Epithelial cell of proximal tubule (primary cell): Measurements from ENCODE around the gene MAGEF1. TPM values are rescaled to one million over a fixed set of nuclear protein-coding genes. Genes with fewer than 3 reads are reported as not detected.

Experiments used
- DNase-seq: peaks from one replicate; pipeline ENCODE4 v3.0.0-alpha.2; 2011; ENCODE audit warnings: low read depth
- H3K4me3 ChIP-seq: 2 replicates; pipeline ENCODE4 v1.5.1; 2011; ENCODE audit warnings: low read depth, mild to moderate bottlenecking, low read length
- CTCF ChIP-seq: conservative IDR thresholded peaks from 2 replicates; pipeline ENCODE4 v1.5.1; 2012; ENCODE audit warnings: low read depth, mild to moderate bottlenecking, low read length
- total RNA-seq: library from RNA; depleted of rRNA; stranded (reverse); fragments of >200 nt; gene quantifications from 2 replicates; pipeline ENCODE4 v1.2.3, GENCODE V29; 2015

MAGEF1 gene
- total RNA-seq, 1 donor from 2014 or later: 27.5 TPM

- DNase-seq: no peak
- TF ChIP-seq CTCF: no peak
- no peak overlapping the region for H3K4me3 ChIP-seq
Observed at GRCh38 chr3:184685646-184686045, 26.2 kb downstream of the MAGEF1 start.

DNA sequence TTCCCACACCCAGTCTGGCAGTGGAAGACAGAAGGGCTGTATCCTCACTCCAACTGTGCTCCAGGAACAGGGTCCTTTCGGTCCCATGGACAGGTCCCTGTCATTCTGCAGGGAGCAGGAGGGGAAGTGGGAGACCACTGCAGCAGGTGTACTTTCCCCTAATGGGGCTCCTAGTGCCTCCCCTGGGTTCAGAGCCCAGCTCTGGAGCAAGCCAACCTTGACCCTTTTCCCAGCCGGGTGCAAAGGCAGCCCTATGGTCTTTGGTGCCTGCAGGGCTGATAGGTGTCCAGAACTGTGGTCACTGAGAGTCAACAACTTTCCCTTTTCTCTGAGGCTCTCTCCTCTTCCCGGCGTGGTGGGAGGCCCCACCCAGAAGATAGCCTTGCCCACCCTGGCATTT is 26.8 kb downstream of the MAGEF1 start:
- DNase-seq: no peak
- TF ChIP-seq CTCF: no peak
- no peak overlapping the region for H3K4me3 ChIP-seq

DNA sequence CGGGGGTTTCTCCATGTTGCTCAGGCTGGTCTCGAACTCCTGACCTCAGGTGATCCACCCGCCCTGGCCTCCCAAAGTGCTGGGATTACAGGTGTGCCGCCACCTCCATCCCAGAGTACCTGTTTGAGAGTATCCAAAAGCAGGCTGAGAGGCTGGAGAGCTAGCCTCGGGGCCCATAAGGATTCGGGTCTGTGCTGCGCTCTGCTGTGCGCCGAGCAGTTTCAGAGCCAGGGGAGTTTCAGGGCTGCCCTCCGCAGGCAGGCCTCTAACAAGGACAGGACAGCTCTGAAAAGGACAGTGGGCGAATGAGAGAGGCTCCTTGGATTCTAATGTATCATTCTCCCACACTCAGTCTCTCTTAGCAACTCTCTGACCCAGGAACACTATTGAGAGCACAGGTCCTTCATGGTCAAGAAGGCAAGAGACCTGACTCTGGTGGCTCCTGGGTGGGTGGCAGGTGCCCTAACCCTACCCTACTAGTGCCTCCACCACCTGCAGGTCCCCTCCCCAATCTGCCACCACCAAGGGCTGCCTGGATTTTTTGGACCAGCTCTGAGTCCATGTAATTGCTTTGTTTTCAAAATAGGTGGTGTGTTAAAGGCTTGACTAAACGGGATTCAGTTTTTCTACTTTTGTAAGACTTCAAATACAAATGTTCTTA is 27.8 kb downstream of the MAGEF1 start:
- no peak for TF ChIP-seq CTCF
- H3K4me3 ChIP-seq: no peak overlapping the region
- no peak for DNase-seq

- H3K4me3 ChIP-seq: no peak overlapping the region
- TF ChIP-seq CTCF: no peak
- DNase-seq: no peak
Observed at GRCh38 chr3:184683234-184683633, 28.6 kb downstream of the MAGEF1 start.

DNA sequence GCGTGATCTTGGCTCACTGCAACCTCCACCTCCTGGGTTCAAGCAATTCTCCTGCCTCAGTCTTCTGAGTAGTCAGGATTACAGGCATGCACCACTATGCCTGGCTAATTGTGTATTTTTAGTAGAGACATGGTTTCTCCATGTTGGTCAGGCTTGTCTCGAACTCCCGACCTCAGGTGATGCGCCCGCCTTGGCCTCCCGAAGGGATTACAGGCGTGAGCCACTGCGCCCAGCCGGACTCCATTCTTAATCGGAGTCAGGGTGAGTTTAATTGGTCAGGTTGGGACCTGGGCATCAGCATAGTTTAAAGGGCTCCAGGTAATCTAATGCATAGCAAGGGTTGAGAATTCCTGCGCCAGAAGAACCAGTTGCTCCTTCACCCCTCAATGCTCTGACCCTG is 29.2 kb downstream of the MAGEF1 start:
- no peak for TF ChIP-seq CTCF
- DNase-seq: no peak
- no peak overlapping the region for H3K4me3 ChIP-seq

DNA sequence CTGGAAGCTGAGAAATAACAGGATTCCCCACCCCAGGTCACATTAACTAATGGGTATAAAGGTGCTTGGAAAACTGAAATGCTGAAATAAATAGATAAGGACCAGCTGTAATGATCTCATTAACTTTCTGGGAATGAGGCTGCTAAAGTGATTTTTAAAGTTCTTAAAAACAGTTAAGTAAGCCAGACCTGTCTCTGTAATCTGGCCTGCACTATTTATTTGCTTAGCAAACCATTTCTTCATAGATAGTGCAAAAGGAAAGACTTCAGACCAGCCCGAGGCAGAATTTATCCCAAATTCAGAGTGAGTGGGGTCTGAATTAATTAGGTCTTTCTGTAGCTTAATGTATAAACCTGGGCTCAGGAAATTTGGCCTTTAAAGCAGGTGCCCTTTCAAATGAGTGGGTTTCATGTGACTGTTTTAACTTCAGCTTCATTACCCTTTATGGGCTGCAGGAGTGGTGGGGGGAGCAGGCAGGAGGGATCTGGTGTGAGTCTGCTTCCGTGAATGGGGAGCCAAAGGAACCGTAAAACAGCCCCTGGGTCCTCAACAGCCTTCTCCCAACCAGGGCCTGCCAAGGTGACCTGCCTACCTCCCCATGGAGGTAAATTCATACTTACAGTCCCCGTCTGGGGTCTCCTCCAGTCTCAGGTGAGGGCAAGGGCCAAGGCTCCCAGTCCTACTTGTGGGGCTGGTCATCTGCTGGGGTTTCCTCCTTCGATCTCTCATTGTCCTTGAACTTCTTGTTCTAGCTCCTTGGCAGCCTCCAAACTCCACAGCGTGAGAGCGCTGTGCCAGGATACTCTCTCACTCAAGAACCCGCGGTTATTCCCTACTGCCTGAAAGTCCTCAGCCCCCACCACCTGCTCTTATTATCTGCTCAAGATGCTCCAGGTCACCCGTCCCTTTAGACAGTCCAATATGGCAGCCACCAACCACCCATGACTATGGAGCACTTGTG is 31.2 kb downstream of the MAGEF1 start:
- TF ChIP-seq CTCF: no peak
- DNase-seq: no peak
- no peak overlapping the region for H3K4me3 ChIP-seq
